ENCODE measurements around the gene PRND. TPM values are rescaled to one million over a fixed set of nuclear protein-coding genes. Genes with fewer than 3 reads are reported as not detected.

PRND gene
- total and polyA plus RNA-seq, 4 donors: 0.22 to 12.1 TPM; not detected in 2

GRCh38 chr20:4674672-4675071 is 47.0 kb upstream of the PRND start:
- Histone ChIP-seq H3K27me3 (ENCODE audit: control insufficient read depth in 3 of 3, insufficient read depth in 3 of 3, low read length in 2 of 3) (peaks cover 0 to 3% (median 0%) of the 10 kb centered on the region in 3 donors), H3K36me3 (ENCODE audit: control insufficient read depth in 4 of 4, insufficient read depth in 4 of 4, low read length in 4 of 4) (no peaks in the 10 kb centered on the region), H3K27ac (ENCODE audit: low read depth in 1 of 2, low read length in 1 of 2) (no peak overlapping the region), H3K9me3 (ENCODE audit: control insufficient read depth in 4 of 4, insufficient read depth in 3 of 4, low read length in 3 of 4) (no peaks in the 10 kb centered on the region), H3K4me1 (ENCODE audit: control insufficient read depth in 5 of 5, insufficient read depth in 5 of 5, low read length in 5 of 5) (no peaks in the 10 kb centered on the region), H3K4me3 (no peak overlapping the region), H3K9ac (ENCODE audit: insufficient read depth in 1 of 2, low read length in 2 of 2) (no peak overlapping the region)
- no peak for TF ChIP-seq CTCF (IDR thresholded peaks at IDR 0.05; ENCODE audit: control extremely low read depth, extremely low read depth)
- ATAC-seq (ENCODE audit: insufficient read depth, low FRiP score) (no peak), DNase-seq (no peak)

- ATAC-seq (ENCODE audit: insufficient read depth, low FRiP score) (no peak), DNase-seq (no peak)
- Histone ChIP-seq H3K4me1 (ENCODE audit: control insufficient read depth in 5 of 5, insufficient read depth in 5 of 5, low read length in 5 of 5) (no peaks in the 10 kb centered on the region), H3K27me3 (ENCODE audit: control insufficient read depth in 3 of 3, insufficient read depth in 3 of 3, low read length in 2 of 3) (peaks cover 0 to 5% (median 0%) of the 10 kb centered on the region in 3 donors), H3K27ac (ENCODE audit: low read depth in 1 of 2, low read length in 1 of 2) (no peak overlapping the region), H3K9ac (ENCODE audit: insufficient read depth in 1 of 2, low read length in 2 of 2) (no peak overlapping the region), H3K36me3 (ENCODE audit: control insufficient read depth in 4 of 4, insufficient read depth in 4 of 4, low read length in 4 of 4) (no peaks in the 10 kb centered on the region), H3K4me3 (no peak overlapping the region), H3K9me3 (ENCODE audit: control insufficient read depth in 4 of 4, insufficient read depth in 3 of 4, low read length in 3 of 4) (no peaks in the 10 kb centered on the region)
- WGBS, 2 donors: 86 to 87% methylated on average over 2 of the region's 2 CpGs
- no peak for TF ChIP-seq CTCF (IDR thresholded peaks at IDR 0.05; ENCODE audit: control extremely low read depth, extremely low read depth)
Observed at GRCh38 chr20:4677846-4678245, 43.9 kb upstream of the PRND start.

- peak overlapping the region in 1 of 2 donors; percentile 48 for H3K27ac ChIP-seq (ENCODE audit: low read depth in 1 of 2, low read length in 1 of 2)
- H3K4me3 ChIP-seq: no peak overlapping the region
- H3K36me3 ChIP-seq (ENCODE audit: control insufficient read depth in 4 of 4, insufficient read depth in 4 of 4, low read length in 4 of 4): no peaks in the 10 kb centered on the region
- ATAC-seq (ENCODE audit: insufficient read depth, low FRiP score): no peak
- H3K27me3 ChIP-seq (ENCODE audit: control insufficient read depth in 3 of 3, insufficient read depth in 3 of 3, low read length in 2 of 3): peaks cover 0 to 5% (median 0%) of the 10 kb centered on the region in 3 donors
- WGBS, 2 donors: 79 to 85% methylated on average over 6 of the region's 6 CpGs
- peaks cover 0 to 6% (median 0%) of the 10 kb centered on the region in 5 donors for H3K4me1 ChIP-seq (ENCODE audit: control insufficient read depth in 5 of 5, insufficient read depth in 5 of 5, low read length in 5 of 5)
- no peak for DNase-seq
- no peak for TF ChIP-seq CTCF (IDR thresholded peaks at IDR 0.05; ENCODE audit: control extremely low read depth, extremely low read depth)
- H3K9me3 ChIP-seq (ENCODE audit: control insufficient read depth in 4 of 4, insufficient read depth in 3 of 4, low read length in 3 of 4): no peaks in the 10 kb centered on the region
- no peak overlapping the region for H3K9ac ChIP-seq (ENCODE audit: insufficient read depth in 1 of 2, low read length in 2 of 2)
Observed at GRCh38 chr20:4681401-4681800, 40.3 kb upstream of the PRND start.

GRCh38 chr20:4681991-4682401 is 39.7 kb upstream of the PRND start:
- Histone ChIP-seq H3K27me3 (ENCODE audit: control insufficient read depth in 3 of 3, insufficient read depth in 3 of 3, low read length in 2 of 3) (peaks cover 0 to 5% (median 0%) of the 10 kb centered on the region in 3 donors), H3K27ac (ENCODE audit: low read depth in 1 of 2, low read length in 1 of 2) (peak overlapping the region in 1 of 2 donors; percentile 48), H3K4me1 (ENCODE audit: control insufficient read depth in 5 of 5, insufficient read depth in 5 of 5, low read length in 5 of 5) (peaks cover 0 to 6% (median 0%) of the 10 kb centered on the region in 5 donors), H3K36me3 (ENCODE audit: control insufficient read depth in 4 of 4, insufficient read depth in 4 of 4, low read length in 4 of 4) (no peaks in the 10 kb centered on the region), H3K9ac (ENCODE audit: insufficient read depth in 1 of 2, low read length in 2 of 2) (no peak overlapping the region), H3K9me3 (ENCODE audit: control insufficient read depth in 4 of 4, insufficient read depth in 3 of 4, low read length in 3 of 4) (no peaks in the 10 kb centered on the region), H3K4me3 (no peak overlapping the region)
- DNase-seq: no peak
- WGBS, 2 donors: 85 to 95% methylated on average over 5 of the region's 5 CpGs
- no peak for ATAC-seq (ENCODE audit: insufficient read depth, low FRiP score)
- TF ChIP-seq CTCF (IDR thresholded peaks at IDR 0.05; ENCODE audit: control extremely low read depth, extremely low read depth): no peak
